Measurements from ENCODE around the gene CEACAM20.

Gene CEACAM20

DNA sequence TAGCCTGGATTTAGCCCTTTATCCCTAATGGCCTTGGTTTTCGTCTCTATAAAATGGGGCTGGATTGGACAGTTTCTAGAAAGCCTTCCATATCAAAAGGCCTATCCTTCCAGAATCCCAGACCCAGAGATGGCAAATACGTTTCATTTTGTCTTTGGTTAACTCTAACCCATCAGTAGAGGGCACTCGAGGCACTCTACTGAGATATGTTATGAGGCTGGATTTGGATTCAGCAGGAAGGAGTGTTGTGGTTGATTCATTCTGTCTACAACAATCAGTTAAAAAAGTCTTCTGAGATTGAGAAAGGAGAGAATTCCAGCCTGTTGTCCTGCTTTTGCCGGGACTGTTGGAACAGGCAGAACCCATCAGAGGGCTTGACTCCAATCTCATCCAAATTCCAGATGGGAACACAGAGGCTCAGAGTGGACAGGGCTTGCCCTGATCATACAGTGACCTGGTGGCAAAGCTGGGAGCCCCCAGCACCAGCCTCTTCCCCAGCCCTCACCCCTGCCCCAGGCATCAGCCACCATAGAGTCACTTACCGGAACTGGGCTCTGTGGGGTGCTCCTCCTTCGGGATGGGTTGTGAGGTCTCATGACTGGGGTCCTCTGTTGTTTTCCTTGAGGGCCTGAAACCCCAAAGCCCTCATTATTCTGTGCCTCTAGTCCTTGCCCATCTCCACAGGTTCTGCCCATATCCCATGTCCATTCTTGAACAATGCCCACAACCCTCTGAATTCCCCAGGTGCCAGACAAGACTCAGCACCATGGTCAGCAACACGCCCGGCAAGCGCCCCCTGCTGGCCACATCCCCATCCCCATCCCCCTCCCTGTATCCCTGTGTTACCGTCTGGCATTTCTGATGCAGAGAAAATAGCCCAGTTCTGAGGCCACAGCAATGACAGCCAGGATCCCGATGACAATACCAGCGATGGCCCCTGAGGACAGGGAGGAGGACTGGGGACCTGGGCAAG is 16.9 kb downstream of the CEACAM20 start:
- Histone ChIP-seq H3K4me3 (ENCODE audit: insufficient read length, low read depth) (no peak overlapping the region), H3K4me1 (ENCODE audit: insufficient read depth, insufficient read length) (no peaks in the 10 kb centered on the region), H3K36me3 (ENCODE audit: insufficient read depth, insufficient read length, low read length) (no peaks in the 10 kb centered on the region), H3K9me3 (ENCODE audit: insufficient read depth, low read length) (no peaks in the 10 kb centered on the region), H3K9ac (ENCODE audit: insufficient read length, low read depth) (no peak overlapping the region), H3K27me3 (ENCODE audit: insufficient read depth, insufficient read length) (peaks cover 17% of the 10 kb centered on the region)
- no peak for TF ChIP-seq YY1 (IDR thresholded peaks at IDR 0.05; ENCODE audit: insufficient read depth, insufficient read length)
- no peak for TF ChIP-seq SUZ12 (IDR thresholded peaks at IDR 0.05; ENCODE audit: extremely low read depth, insufficient read depth, insufficient read length)
- TF ChIP-seq ZNF274 (IDR thresholded peaks at IDR 0.05; ENCODE audit: low read depth, low read length), result no peak
- peak; percentile 20 for DNase-seq (ENCODE audit: low read depth, low spot score)

DNA sequence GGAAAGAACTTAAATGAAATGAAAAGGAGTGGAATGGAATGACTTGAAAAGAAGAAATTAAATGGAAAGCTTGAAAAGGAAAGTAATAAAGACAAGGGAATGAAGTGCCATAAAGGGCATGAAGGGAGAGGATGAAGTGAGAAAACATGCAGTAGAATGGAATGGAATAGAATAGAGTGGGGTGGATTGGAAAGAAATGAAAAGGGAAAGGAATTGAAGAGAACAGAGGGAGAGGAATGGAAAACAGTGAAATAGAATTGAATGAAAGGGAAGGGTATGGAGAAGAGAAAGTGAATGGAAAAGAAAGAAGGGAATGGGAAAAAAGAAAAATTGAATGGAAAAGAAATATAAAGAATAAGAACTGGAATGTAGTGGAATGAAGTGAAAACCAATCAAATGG is 20.0 kb downstream of the CEACAM20 start:
- peaks cover 22% of the 10 kb centered on the region for H3K27me3 ChIP-seq (ENCODE audit: insufficient read depth, insufficient read length)
- H3K36me3 ChIP-seq (ENCODE audit: insufficient read depth, insufficient read length, low read length), result no peaks in the 10 kb centered on the region
- no peak overlapping the region for H3K4me3 ChIP-seq (ENCODE audit: insufficient read length, low read depth)
- DNase-seq (ENCODE audit: low read depth, low spot score), result no peak
- TF ChIP-seq ZNF274 (IDR thresholded peaks at IDR 0.05; ENCODE audit: low read depth, low read length), result no peak
- H3K9ac ChIP-seq (ENCODE audit: insufficient read length, low read depth), result no peak overlapping the region
- no peaks in the 10 kb centered on the region for H3K4me1 ChIP-seq (ENCODE audit: insufficient read depth, insufficient read length)
- H3K9me3 ChIP-seq (ENCODE audit: insufficient read depth, low read length), result no peaks in the 10 kb centered on the region

DNA sequence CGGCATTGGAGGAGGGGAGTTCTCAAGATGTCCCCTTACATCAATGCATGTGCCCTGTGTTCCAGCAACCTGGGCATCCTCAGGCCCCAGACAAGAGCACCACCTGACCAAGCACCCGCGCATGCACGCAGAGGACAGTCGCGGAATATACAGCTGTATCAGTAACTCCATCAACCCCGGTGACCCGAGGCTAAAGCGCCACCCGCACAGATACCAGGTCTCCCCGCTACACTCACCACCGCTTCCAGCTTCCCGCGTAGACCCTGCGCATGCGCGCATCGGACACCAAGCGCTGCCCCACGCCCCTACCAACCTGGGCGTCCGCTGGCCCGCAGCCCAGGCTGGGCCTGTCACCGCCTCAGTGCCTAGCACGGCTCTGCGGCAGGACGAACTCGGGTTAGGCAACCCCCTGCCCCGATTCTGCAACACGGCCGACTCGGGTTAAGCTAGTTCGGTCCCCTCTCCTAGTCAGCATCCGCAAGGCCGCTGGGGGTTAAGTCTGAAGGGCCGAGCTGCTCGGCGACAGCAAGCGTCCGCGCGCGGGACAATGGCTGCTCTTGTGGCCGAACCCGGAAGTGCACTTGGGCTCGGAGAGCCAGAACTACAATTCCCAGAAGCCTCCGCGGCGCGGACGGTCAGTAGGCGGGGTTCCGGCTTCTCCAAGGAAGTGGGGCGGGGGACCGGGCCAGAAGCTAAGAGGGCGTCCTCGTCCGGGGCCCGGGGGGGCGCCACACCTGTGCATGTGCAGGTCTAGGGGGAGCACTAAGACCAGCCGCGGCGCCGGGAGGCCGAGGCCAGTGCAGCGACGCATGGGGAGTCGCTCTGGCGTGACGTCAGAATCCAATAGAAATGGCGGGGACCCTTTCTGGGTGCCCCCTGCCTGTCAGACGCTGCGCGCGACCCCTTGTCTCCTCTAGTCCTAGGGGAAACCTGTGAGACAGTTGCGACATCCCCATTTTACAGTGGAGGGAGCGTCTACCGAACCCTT is 29.2 kb downstream of the CEACAM20 start, which contains the start of gene ZNF180:
TSS of gene ZNF180 (minus strand) at position 561 of the 988 bp plus-strand sequence. CDS start 3,188 bp downstream, outside the sequence.
- peak; percentile 91 for DNase-seq (ENCODE audit: low read depth, low spot score)
- Histone ChIP-seq H3K9ac (ENCODE audit: insufficient read length, low read depth) (peak within 1 kb of the TSS; percentile 99), H3K9me3 (ENCODE audit: insufficient read depth, low read length) (peaks cover 43% of the 10 kb centered on the region)

DNA sequence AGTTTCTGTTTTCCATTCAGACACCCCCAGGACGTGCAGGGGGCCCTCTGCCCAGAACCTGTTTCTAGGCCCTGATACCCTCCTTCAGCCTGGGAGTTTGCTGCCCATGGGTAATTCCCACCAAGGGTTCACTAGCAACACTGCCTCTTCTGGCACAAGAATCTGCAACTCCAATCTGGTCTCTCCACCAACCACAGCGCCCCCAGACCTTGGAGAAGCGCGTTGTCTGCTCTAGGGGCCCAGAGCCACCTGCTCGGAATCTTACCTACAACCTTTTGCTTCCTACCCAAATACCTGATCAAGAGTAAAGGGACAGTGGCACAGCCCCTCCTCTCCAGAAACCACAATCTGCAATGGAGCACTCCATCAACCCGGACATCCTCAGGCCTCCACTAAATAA is 29.9 kb downstream of the CEACAM20 start:
- Histone ChIP-seq H3K27me3 (ENCODE audit: insufficient read depth, insufficient read length) (no peaks in the 10 kb centered on the region), H3K9ac (ENCODE audit: insufficient read length, low read depth) (peak overlapping the region; percentile 99), H3K36me3 (ENCODE audit: insufficient read depth, insufficient read length, low read length) (peaks cover 47% of the 10 kb centered on the region), H3K4me3 (ENCODE audit: insufficient read length, low read depth) (peak overlapping the region; percentile 86), H3K9me3 (ENCODE audit: insufficient read depth, low read length) (peaks cover 50% of the 10 kb centered on the region), H3K4me1 (ENCODE audit: insufficient read depth, insufficient read length) (peaks cover 4% of the 10 kb centered on the region)
- DNase-seq (ENCODE audit: low read depth, low spot score), result no peak
- TF ChIP-seq YY1 (IDR thresholded peaks at IDR 0.05; ENCODE audit: insufficient read depth, insufficient read length) (no peak), ZNF274 (IDR thresholded peaks at IDR 0.05; ENCODE audit: low read depth, low read length) (no peak), SUZ12 (IDR thresholded peaks at IDR 0.05; ENCODE audit: extremely low read depth, insufficient read depth, insufficient read length) (no peak)

More for the DNA sequence above, 29.2 kb downstream of the CEACAM20 start, which contains the start of gene ZNF180:
- Histone ChIP-seq H3K4me3 (ENCODE audit: insufficient read length, low read depth) (peak within 1 kb of the TSS; percentile 86), H3K36me3 (ENCODE audit: insufficient read depth, insufficient read length, low read length) (peaks cover 40% of the 10 kb centered on the region), H3K4me1 (ENCODE audit: insufficient read depth, insufficient read length) (peaks cover 4% of the 10 kb centered on the region), H3K27me3 (ENCODE audit: insufficient read depth, insufficient read length) (no peaks in the 10 kb centered on the region)
- TF ChIP-seq YY1 (IDR thresholded peaks at IDR 0.05; ENCODE audit: insufficient read depth, insufficient read length), result peak; percentile 49
- TF ChIP-seq ZNF274 (IDR thresholded peaks at IDR 0.05; ENCODE audit: low read depth, low read length), result no peak

DNA sequence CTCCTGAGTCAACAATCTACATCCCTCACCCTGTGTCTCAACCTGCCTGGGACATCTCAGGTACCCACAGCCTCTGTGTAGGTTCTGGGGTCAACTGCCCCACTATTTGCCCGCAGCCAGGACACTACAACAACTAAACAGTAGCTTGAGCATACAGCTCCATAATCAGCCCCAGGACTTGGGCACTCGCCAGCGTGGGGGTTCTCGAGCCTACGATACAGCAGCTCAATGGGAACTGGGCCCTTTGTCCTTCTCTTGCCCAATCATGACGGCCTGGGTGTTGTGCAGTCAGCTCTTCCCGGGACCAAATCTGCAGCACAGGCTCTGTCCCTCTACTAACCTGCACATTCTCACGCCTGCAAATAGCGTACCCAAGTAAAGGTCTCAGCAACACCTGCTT is 30.5 kb downstream of the CEACAM20 start:
- Histone ChIP-seq H3K36me3 (ENCODE audit: insufficient read depth, insufficient read length, low read length) (peaks cover 52% of the 10 kb centered on the region), H3K4me3 (ENCODE audit: insufficient read length, low read depth) (peak overlapping the region; percentile 86)

DNA sequence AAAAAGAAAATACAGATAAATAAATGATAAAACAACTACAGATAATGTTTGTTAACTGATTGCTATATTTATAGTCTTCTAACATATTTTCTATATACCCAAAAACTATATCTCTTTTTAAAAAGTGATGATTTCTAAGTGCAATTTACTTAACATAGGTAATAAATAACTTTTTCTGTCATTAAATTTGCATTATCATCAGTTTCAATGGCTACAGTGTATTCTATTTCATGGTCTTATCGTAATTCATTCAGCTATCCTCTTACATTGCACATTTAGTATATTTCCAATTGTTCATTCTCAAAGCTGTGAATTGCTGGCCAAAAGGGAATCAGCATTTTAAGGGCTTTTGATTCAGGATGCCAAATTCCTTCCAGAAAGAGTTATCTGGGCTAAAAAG is 32.8 kb downstream of the CEACAM20 start:
- H3K4me3 ChIP-seq (ENCODE audit: insufficient read length, low read depth), result no peak overlapping the region
- H3K36me3 ChIP-seq (ENCODE audit: insufficient read depth, insufficient read length, low read length), result peaks cover 70% of the 10 kb centered on the region
- no peak for TF ChIP-seq ZNF274 (IDR thresholded peaks at IDR 0.05; ENCODE audit: low read depth, low read length)
- TF ChIP-seq YY1 (IDR thresholded peaks at IDR 0.05; ENCODE audit: insufficient read depth, insufficient read length), result no peak
- TF ChIP-seq SUZ12 (IDR thresholded peaks at IDR 0.05; ENCODE audit: extremely low read depth, insufficient read depth, insufficient read length), result no peak
- peaks cover 4% of the 10 kb centered on the region for H3K4me1 ChIP-seq (ENCODE audit: insufficient read depth, insufficient read length)
- no peak overlapping the region for H3K9ac ChIP-seq (ENCODE audit: insufficient read length, low read depth)
- no peaks in the 10 kb centered on the region for H3K27me3 ChIP-seq (ENCODE audit: insufficient read depth, insufficient read length)
- peaks cover 79% of the 10 kb centered on the region for H3K9me3 ChIP-seq (ENCODE audit: insufficient read depth, low read length)
- DNase-seq (ENCODE audit: low read depth, low spot score), result no peak

More for the DNA sequence above, 30.5 kb downstream of the CEACAM20 start:
- Histone ChIP-seq H3K27me3 (ENCODE audit: insufficient read depth, insufficient read length) (no peaks in the 10 kb centered on the region), H3K4me1 (ENCODE audit: insufficient read depth, insufficient read length) (peaks cover 4% of the 10 kb centered on the region), H3K9me3 (ENCODE audit: insufficient read depth, low read length) (peaks cover 56% of the 10 kb centered on the region), H3K9ac (ENCODE audit: insufficient read length, low read depth) (no peak overlapping the region)
- TF ChIP-seq YY1 (IDR thresholded peaks at IDR 0.05; ENCODE audit: insufficient read depth, insufficient read length) (no peak), SUZ12 (IDR thresholded peaks at IDR 0.05; ENCODE audit: extremely low read depth, insufficient read depth, insufficient read length) (no peak), ZNF274 (IDR thresholded peaks at IDR 0.05; ENCODE audit: low read depth, low read length) (no peak)
- DNase-seq (ENCODE audit: low read depth, low spot score), result no peak

All from NT2/D1 (cell line).